H1 (cell line): ENCODE measurements around the gene NEDD4L. TPM values are rescaled to one million over a fixed set of nuclear protein-coding genes. Genes with fewer than 3 reads are reported as not detected.
A peak's percentile ranks its signal among the peaks of the same experiment; 100 is the strongest.

Experiments used
- CTCF ChIA-PET: fragments of 300-600 bp; sonication (Branson Sonifier 250); formaldehyde crosslinking; loops from one replicate; lab custom pipeline; 2021; ENCODE audit not compliant: partially characterized antibody; lab: Charles Lee
- POLR2A ChIA-PET: fragments of 300-600 bp; sonication (Branson Sonifier 250); formaldehyde crosslinking; loops from one replicate; lab custom pipeline; 2021; ENCODE audit warnings: inconsistent platforms; ENCODE audit not compliant: partially characterized antibody; lab: Charles Lee
- DNase-seq, 2 experiments: peaks; one replicate each; pipeline versions ENCODE4 v3.0.0 to v3.0.0-alpha.2; 2010 to 2022; ENCODE audit warnings: low spot score in 2 of 2, low read depth in 1 of 2, mixed read lengths in 1 of 2
- FAIRE-seq: peaks from 2 replicates; lab custom pipeline; 2011; peaks lifted over from hg19 to GRCh38; lab: Jason Lieb, UNC
- H2AFZ ChIP-seq: 2 replicates; pipeline ENCODE4 v1.8.1; 2012; ENCODE audit warnings: low read length, inconsistent platforms
- H2AK5ac ChIP-seq: 2 replicates; pipeline ENCODE4 v1.6.1; 2013; ENCODE audit warnings: low read depth, low read length
- H2BK120ac ChIP-seq: replicated peaks from 2 replicates; pipeline ENCODE3; 2013; ENCODE audit warnings: low read depth, low read length, inconsistent platforms
- H2BK12ac ChIP-seq: 2 replicates; pipeline ENCODE4 v1.6.1; 2013; ENCODE audit warnings: low read depth, low read length
- H2BK15ac ChIP-seq: 2 replicates; pipeline ENCODE4 v1.6.1; 2013; ENCODE audit warnings: low read length
- H2BK20ac ChIP-seq: 2 replicates; pipeline ENCODE4 v1.6.1; 2013; ENCODE audit warnings: low read length
- H2BK5ac ChIP-seq: 2 replicates; pipeline ENCODE4 v1.6.1; 2013; ENCODE audit warnings: low read depth, low read length
- H3K14ac ChIP-seq: 2 replicates; pipeline ENCODE4 v1.6.1; 2013; ENCODE audit warnings: inconsistent platforms; ENCODE audit not compliant: insufficient read length
- H3K18ac ChIP-seq: 2 replicates; pipeline ENCODE4 v1.6.1; 2013; ENCODE audit warnings: low read length; ENCODE audit errors: extremely low read depth
- H3K23ac ChIP-seq: 2 replicates; pipeline ENCODE4 v1.6.1; 2013; ENCODE audit warnings: inconsistent platforms; ENCODE audit not compliant: insufficient read length
- H3K23me2 ChIP-seq: 2 replicates; pipeline ENCODE4 v1.6.1; 2013; ENCODE audit warnings: low read depth, low read length
- H3K27ac ChIP-seq: 2 replicates; pipeline ENCODE4 v1.6.1; 2011; ENCODE audit warnings: low read depth, low read length, inconsistent platforms
- H3K27me3 ChIP-seq, 4 experiments: replicated peaks in 1 of 4; 1 replicate in 1 of 4; 2 replicates in 3 of 4; pipeline versions ENCODE4 v1.6.1 to v1.8.1; 2011 to 2013; ENCODE audit warnings: low read length in 3 of 4, mild to moderate bottlenecking in 3 of 4, inconsistent platforms in 2 of 4, mixed read lengths in 2 of 4, moderate library complexity in 1 of 4; ENCODE audit not compliant: control insufficient read depth in 3 of 4, insufficient read depth in 3 of 4; ENCODE audit errors: extremely low read depth in 1 of 4
- H3K36me3 ChIP-seq, 4 experiments: 2 replicates each; pipeline versions ENCODE4 v1.6.1 to v1.8.1; 2011 to 2013; ENCODE audit warnings: mild to moderate bottlenecking in 4 of 4, low read length in 3 of 4, moderate library complexity in 2 of 4, control low read depth in 1 of 4, inconsistent platforms in 1 of 4; ENCODE audit not compliant: insufficient read depth in 4 of 4, control insufficient read depth in 2 of 4
- H3K4ac ChIP-seq: replicated peaks from 2 replicates; pipeline ENCODE3; 2013; ENCODE audit warnings: low read length, low read depth, mixed read lengths, inconsistent platforms; ENCODE audit not compliant: insufficient read length
- H3K4me1 ChIP-seq, 4 experiments: replicated peaks in 1 of 4; 1 replicate in 1 of 4; 2 replicates in 3 of 4; pipeline versions ENCODE4 v1.6.1 to v1.8.1; 2011 to 2013; ENCODE audit warnings: low read length in 3 of 4, inconsistent platforms in 2 of 4, mixed read lengths in 1 of 4; ENCODE audit not compliant: insufficient read depth in 4 of 4, control insufficient read depth in 3 of 4
- H3K4me2 ChIP-seq, 2 experiments: 2 replicates each; pipeline versions ENCODE4 v1.6.1 to v1.8.1; 2011 to 2013; ENCODE audit warnings: low read depth in 2 of 2, low read length in 2 of 2, control low read depth in 1 of 2, inconsistent platforms in 1 of 2, mild to moderate bottlenecking in 1 of 2; ENCODE audit not compliant: insufficient read depth in 1 of 2
- H3K4me3 ChIP-seq, 4 experiments: fragments of 200-600, 300-600 bp in 1 of 4; sonication (generic), shearing (Covaris generic), sonication (Bioruptor Twin) in 1 of 4; 2 replicates each; pipeline versions ENCODE4 v1.5.1 to v1.8.1; 2011 to 2016; ENCODE audit warnings: low read length in 4 of 4, low read depth in 3 of 4, control low read depth in 2 of 4, inconsistent platforms in 2 of 4, mild to moderate bottlenecking in 2 of 4, mixed read lengths in 1 of 4, moderate library complexity in 1 of 4; ENCODE audit not compliant: insufficient read depth in 2 of 4; ENCODE audit errors: extremely low read depth in 1 of 4
- H3K56ac ChIP-seq: replicated peaks from 2 replicates; pipeline ENCODE3; 2013; ENCODE audit warnings: low read depth, mild to moderate bottlenecking, mixed read lengths, low read length, inconsistent platforms; ENCODE audit not compliant: insufficient read length
- H3K79me1 ChIP-seq: 2 replicates; pipeline ENCODE4 v1.6.1; 2013; ENCODE audit warnings: low read depth, low read length, control low read depth
- H3K79me2 ChIP-seq, 2 experiments: 2 replicates each; pipeline versions ENCODE4 v1.6.1 to v1.8.1; 2012 to 2013; ENCODE audit warnings: low read length in 2 of 2, mild to moderate bottlenecking in 2 of 2, inconsistent platforms in 1 of 2; ENCODE audit not compliant: insufficient read depth in 2 of 2, control insufficient read depth in 1 of 2
- H3K9ac ChIP-seq, 4 experiments: replicated peaks in 1 of 4; 1 replicate in 1 of 4; 2 replicates in 3 of 4; pipeline versions ENCODE4 v1.6.1 to v1.8.1; 2011 to 2013; ENCODE audit warnings: low read depth in 3 of 4, low read length in 3 of 4, control low read depth in 2 of 4, mild to moderate bottlenecking in 2 of 4, moderate library complexity in 2 of 4, inconsistent platforms in 1 of 4; ENCODE audit errors: extremely low read depth in 1 of 4
- H3K9me3 ChIP-seq, 2 experiments: 2 replicates each; pipeline versions ENCODE4 v1.6.1 to v1.8.1; 2012 to 2013; ENCODE audit warnings: mild to moderate bottlenecking in 2 of 2, moderate library complexity in 2 of 2, control low read depth in 1 of 2, inconsistent platforms in 1 of 2, low read depth in 1 of 2, low read length in 1 of 2, mixed read lengths in 1 of 2; ENCODE audit not compliant: insufficient read depth in 2 of 2
- H4K20me1 ChIP-seq, 2 experiments: replicated peaks in 1 of 2; 2 replicates each; pipeline versions ENCODE3 to v1.8.1; 2011 to 2013; ENCODE audit warnings: inconsistent platforms in 2 of 2, low read length in 2 of 2, mild to moderate bottlenecking in 1 of 2; ENCODE audit not compliant: insufficient read depth in 2 of 2, control insufficient read depth in 1 of 2
- H4K5ac ChIP-seq: 2 replicates; pipeline ENCODE4 v1.6.1; 2013; ENCODE audit warnings: low read length, low read depth, mixed read lengths, inconsistent platforms; ENCODE audit not compliant: insufficient read length
- H4K8ac ChIP-seq: 2 replicates; pipeline ENCODE4 v1.8.0; 2013; ENCODE audit warnings: mild to moderate bottlenecking, moderate library complexity, low read length, inconsistent platforms; ENCODE audit not compliant: insufficient read depth; ENCODE audit errors: extremely low read depth
- H4K91ac ChIP-seq: replicated peaks from 2 replicates; pipeline ENCODE3; 2013; ENCODE audit warnings: low read length, mixed read lengths, inconsistent platforms; ENCODE audit not compliant: insufficient read length
- JUND ChIP-seq: IDR thresholded peaks from 2 replicates; pipeline ENCODE4 v1.6.1; 2011; ENCODE audit warnings: mild to moderate bottlenecking, improper control_type of control experiment, low read length
- RAD21 ChIP-seq, 2 experiments: IDR thresholded peaks in 1 of 2; conservative IDR thresholded peaks in 1 of 2; 2 replicates each; pipeline ENCODE4 v1.6.1; 2011; ENCODE audit warnings: low read depth in 2 of 2, low read length in 2 of 2, improper control_type of control experiment in 1 of 2, inconsistent platforms in 1 of 2, mild to moderate bottlenecking in 1 of 2, moderate library complexity in 1 of 2
- TEAD4 ChIP-seq: IDR thresholded peaks from 2 replicates; pipeline ENCODE4 v1.6.1; 2012; ENCODE audit warnings: low read depth, low read length, inconsistent platforms, mixed read lengths
- YY1 ChIP-seq: IDR thresholded peaks from 2 replicates; pipeline ENCODE4 v1.6.1; 2011; ENCODE audit warnings: low read depth, mild to moderate bottlenecking, low read length
- WGBS, 2 experiments: shearing (Covaris generic) in 1 of 2; methylation state at CpG; one replicate each; pipeline versions ENCODE4 v1.1.6 to v1.1.7; 2013 to 2015; ENCODE audit warnings: low lambda C conversion rate in 2 of 2, mixed read lengths in 2 of 2, inconsistent platforms in 1 of 2, low coverage in 1 of 2, missing lambda C conversion rate in 1 of 2; ENCODE audit not compliant: insufficient replicate concordance in 2 of 2, insufficient coverage in 1 of 2, insufficient read length in 1 of 2; ENCODE audit errors: extremely low coverage in 1 of 2, missing lambda C conversion rate in 1 of 2; 5-methylcytosine and 5-hydroxymethylcytosine counted together
- polyA plus RNA-seq, 7 experiments: library from polyadenylated mRNA; depleted of rRNA in 3 of 7; stranded (reverse) in 5 of 7; unstranded in 2 of 7; fragments of >200 nt in 5 of 7; fragments of 200-250 nt in 2 of 7; gene quantifications; 1 replicate in 5 of 7; 2 replicates in 1 of 7; 4 replicates in 1 of 7; pipeline versions ENCODE4 v1.2.1 to v1.2.3, GENCODE V29; 2011 to 2013; ENCODE audit warnings: missing spikeins in 2 of 7, mixed read lengths in 2 of 7
- total RNA-seq: library from RNA; stranded (reverse); fragmentation: NEBNext Ultra II Directional; extraction: Animal tissue kit (Norgen Biotek cat#: 25700); gene quantifications from 2 replicates; pipeline ENCODE4 v1.2.1, GENCODE V29; 2021
- TF ChIP-seq, protein P1 (sequence below), 3 experiments: IDR thresholded peaks; 1 replicate in 2 of 3; 2 replicates in 1 of 3; pipeline versions ENCODE4 v1.5.1 to v1.6.1; 2011; ENCODE audit warnings: low read length in 3 of 3, mild to moderate bottlenecking in 3 of 3, inconsistent platforms in 2 of 3, low read depth in 1 of 3, moderate library complexity in 1 of 3; ENCODE audit not compliant: insufficient read depth in 1 of 3; ENCODE audit errors: control extremely low read depth in 1 of 3

The NEDD4L gene
- total and polyA plus RNA-seq, 2 of the 8 experiments (the other 6 are each of a cell fraction or from before 2014, with no cell fraction given), result 37.3 to 69.8 TPM

DNA sequence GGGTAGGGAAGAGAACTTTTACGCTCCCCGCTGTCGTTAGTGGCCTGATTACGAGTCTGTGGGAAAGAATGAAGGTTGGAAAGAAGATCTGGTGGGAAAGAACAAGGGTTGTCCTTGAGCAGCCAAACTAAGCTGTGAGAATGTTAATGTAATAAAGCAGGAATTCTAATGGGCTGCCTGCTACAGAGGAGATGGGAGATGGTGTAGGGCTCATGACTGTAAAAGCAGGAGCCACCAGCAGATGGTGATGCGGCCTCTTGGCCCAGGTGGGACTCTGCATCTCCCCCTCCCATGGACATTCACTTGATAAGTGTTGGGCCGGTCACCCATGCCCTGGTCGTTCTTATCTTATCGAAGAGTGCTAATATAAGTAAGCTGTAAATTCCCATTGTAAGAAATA, 150.0 kb downstream of the NEDD4L start:
- Histone ChIP-seq H2AFZ (no peak overlapping the region), H3K4ac (no peak overlapping the region), H3K79me1 (peaks cover 6% of the 10 kb centered on the region; the same call in 1 of the 2 replicates), H3K36me3 (no peaks in the 10 kb centered on the region; a peak in 2 of 8 replicates), H2BK12ac (no peak overlapping the region; the same call in 1 of the 2 replicates), H3K79me2 (peaks cover 0 to 44% of the 10 kb centered on the region in 2 experiments; a peak in 3 of 4 replicates), H2BK15ac (no peak overlapping the region), H3K9me3 (no peaks in the 10 kb centered on the region), H4K91ac (no peak overlapping the region), H3K27ac (no peak overlapping the region), H4K20me1 (peaks cover 2 to 6% of the 10 kb centered on the region in 2 experiments), H3K4me1 (peaks cover 17 to 29% (median 23%) of the 10 kb centered on the region in 4 experiments), H3K56ac (no peak overlapping the region), H3K27me3 (no peaks in the 10 kb centered on the region), H3K14ac (no peak overlapping the region), H4K5ac (no peak overlapping the region), H2BK20ac (no peak overlapping the region), H3K23me2 (no peaks in the 10 kb centered on the region; the same call in 1 of the 2 replicates), H3K4me3 (no peak overlapping the region), H3K4me2 (no peak overlapping the region; a peak in 1 of 4 replicates), H3K9ac (no peak overlapping the region), H4K8ac (no peak overlapping the region), H2BK120ac (no peak overlapping the region), H3K23ac (no peak overlapping the region), H2BK5ac (no peak overlapping the region), H2AK5ac (peak overlapping the region; percentile 44), H3K18ac (no peak overlapping the region)
- DNase-seq, result no peak
- ChIA-PET POLR2A (no interaction called here), CTCF (interaction anchor here (0.5 to 12.2 kb wide), 30 partner anchors 9 to 1026 kb away, joined by 3 to 103 read pairs (median 4); partner anchors contain the start of genes GRP and NEDD4L)
- peak; percentile 83 for FAIRE-seq
- TF ChIP-seq, protein P1, sequence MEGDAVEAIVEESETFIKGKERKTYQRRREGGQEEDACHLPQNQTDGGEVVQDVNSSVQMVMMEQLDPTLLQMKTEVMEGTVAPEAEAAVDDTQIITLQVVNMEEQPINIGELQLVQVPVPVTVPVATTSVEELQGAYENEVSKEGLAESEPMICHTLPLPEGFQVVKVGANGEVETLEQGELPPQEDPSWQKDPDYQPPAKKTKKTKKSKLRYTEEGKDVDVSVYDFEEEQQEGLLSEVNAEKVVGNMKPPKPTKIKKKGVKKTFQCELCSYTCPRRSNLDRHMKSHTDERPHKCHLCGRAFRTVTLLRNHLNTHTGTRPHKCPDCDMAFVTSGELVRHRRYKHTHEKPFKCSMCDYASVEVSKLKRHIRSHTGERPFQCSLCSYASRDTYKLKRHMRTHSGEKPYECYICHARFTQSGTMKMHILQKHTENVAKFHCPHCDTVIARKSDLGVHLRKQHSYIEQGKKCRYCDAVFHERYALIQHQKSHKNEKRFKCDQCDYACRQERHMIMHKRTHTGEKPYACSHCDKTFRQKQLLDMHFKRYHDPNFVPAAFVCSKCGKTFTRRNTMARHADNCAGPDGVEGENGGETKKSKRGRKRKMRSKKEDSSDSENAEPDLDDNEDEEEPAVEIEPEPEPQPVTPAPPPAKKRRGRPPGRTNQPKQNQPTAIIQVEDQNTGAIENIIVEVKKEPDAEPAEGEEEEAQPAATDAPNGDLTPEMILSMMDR (IDR thresholded peaks at IDR 0.05; ENCODE audit: control extremely low read depth in 1 of 3, insufficient read depth in 1 of 3, low read depth in 1 of 3, low read length in 3 of 3), result peak; percentile 78 to 83 (median 80)
- TF ChIP-seq YY1, result peak; percentile 43; the same call in 1 of the 2 replicates
- peak; percentile 86 to 91 for TF ChIP-seq RAD21 (IDR thresholded peaks at IDR 0.05 in 1 of 2, conservative IDR thresholded peaks at IDR 0.05 in 1 of 2; ENCODE audit: low read depth in 2 of 2, low read length in 2 of 2)
- TF ChIP-seq JUND, result no peak
- TF ChIP-seq TEAD4, result peak; percentile 13; the same call in 1 of the 2 replicates
- 38% methylated on average over 7 of the region's 8 CpGs; no CpG with 5 or more reads in 1 of the 2 experiments for WGBS, 2 experiments
